ENCODE results near the gene HCN2. TPM values are rescaled to one million over a fixed set of nuclear protein-coding genes. Genes with fewer than 3 reads are reported as not detected.

The HCN2 gene
- total RNA-seq, 4 donors from 2014 or later: 0.19 to 0.50 (median 0.41) TPM

- intact Hi-C loops (cut with DNase I): no loop called here
- Histone ChIP-seq H3K36me3 (peaks cover 55 to 82% (median 71%) of the 10 kb centered on the region in 4 donors), H3K27ac (replicated peaks in 1 of 4) (no peak overlapping the region), H3K4me3 (no peak overlapping the region), H3K4me1 (peaks cover 0 to 5% (median 0%) of the 10 kb centered on the region in 4 donors), H3K27me3 (no peaks in the 10 kb centered on the region), H3K9me3 (no peaks in the 10 kb centered on the region)
- no peak for TF ChIP-seq EP300 (IDR thresholded peaks at IDR 0.05)
- no peak for TF ChIP-seq CTCF (IDR thresholded peaks at IDR 0.05)
- TF ChIP-seq POLR2A (IDR thresholded peaks at IDR 0.05; ENCODE audit: low read depth): no peak
- TF ChIP-seq POLR2AphosphoS5 (IDR thresholded peaks at IDR 0.05): no peak
- WGBS: 93% methylated on average over 38 of the region's 52 CpGs
- no peak for DNase-seq (ENCODE audit: extremely low spot score)
Observed at GRCh38 chr19:647566-648284, 58.0 kb downstream of the HCN2 start.

GRCh38 chr19:648305-648704 is 58.6 kb downstream of the HCN2 start:
- no peak for TF ChIP-seq POLR2AphosphoS5 (IDR thresholded peaks at IDR 0.05)
- TF ChIP-seq EP300 (IDR thresholded peaks at IDR 0.05): no peak
- TF ChIP-seq POLR2A (IDR thresholded peaks at IDR 0.05; ENCODE audit: low read depth): no peak
- TF ChIP-seq CTCF (IDR thresholded peaks at IDR 0.05): no peak
- Histone ChIP-seq H3K4me3 (no peak overlapping the region), H3K4me1 (peaks cover 0 to 10% (median 0%) of the 10 kb centered on the region in 4 donors), H3K27ac (replicated peaks in 1 of 4) (no peak overlapping the region), H3K9me3 (no peaks in the 10 kb centered on the region), H3K27me3 (no peaks in the 10 kb centered on the region), H3K36me3 (peaks cover 57 to 88% (median 77%) of the 10 kb centered on the region in 4 donors)
- intact Hi-C loops (cut with DNase I): no loop called here
- no peak for DNase-seq (ENCODE audit: extremely low spot score)
- WGBS: 87% methylated on average over 3 of the region's 29 CpGs

- Histone ChIP-seq H3K27ac (replicated peaks in 1 of 4) (no peak overlapping the region), H3K27me3 (no peaks in the 10 kb centered on the region), H3K9me3 (no peaks in the 10 kb centered on the region), H3K36me3 (peaks cover 64 to 96% (median 86%) of the 10 kb centered on the region in 4 donors), H3K4me1 (peaks cover 0 to 19% (median 0%) of the 10 kb centered on the region in 4 donors), H3K4me3 (no peak overlapping the region)
- TF ChIP-seq CTCF (IDR thresholded peaks at IDR 0.05): no peak
- 91% methylated on average over 31 of the region's 53 CpGs for WGBS
- intact Hi-C loops (cut with DNase I): no loop called here
- DNase-seq (ENCODE audit: extremely low spot score): no peak
Observed at GRCh38 chr19:648904-649801, 59.5 kb downstream of the HCN2 start.

GRCh38 chr19:650121-650520 is 60.4 kb downstream of the HCN2 start:
- Histone ChIP-seq H3K36me3 (peaks cover 64 to 93% (median 89%) of the 10 kb centered on the region in 4 donors), H3K4me1 (peaks cover 0 to 19% (median 0%) of the 10 kb centered on the region in 4 donors), H3K9me3 (no peaks in the 10 kb centered on the region), H3K27ac (replicated peaks in 1 of 4) (no peak overlapping the region), H3K27me3 (no peaks in the 10 kb centered on the region), H3K4me3 (no peak overlapping the region)
- DNase-seq (ENCODE audit: extremely low spot score): no peak
- intact Hi-C loops (cut with DNase I): no loop called here
- TF ChIP-seq CTCF (IDR thresholded peaks at IDR 0.05) (no peak), POLR2AphosphoS5 (IDR thresholded peaks at IDR 0.05) (no peak), POLR2A (IDR thresholded peaks at IDR 0.05; ENCODE audit: low read depth) (no peak), EP300 (IDR thresholded peaks at IDR 0.05) (no peak)
- WGBS: 88% methylated on average over 11 of the region's 11 CpGs
